Breast epithelium (tissue), 4 donors: ENCODE data around the gene KIAA0825. TPM values are rescaled to one million over a fixed set of nuclear protein-coding genes. Genes with fewer than 3 reads are reported as not detected.

Experiments used
- DNase-seq, 2 donors: peaks; one replicate each; pipeline ENCODE4 v3.0.0-alpha.2; 2019; ENCODE audit warnings: low spot score in 2 of 2
- H3K27ac ChIP-seq, 2 donors: fragments of 200-600 bp; sonication (generic) in 1 of 2; one replicate each; pipeline ENCODE4 v1.5.1; 2016 to 2019; ENCODE audit warnings: mild to moderate bottlenecking in 1 of 2
- H3K27me3 ChIP-seq, 2 donors: fragments of 200-600 bp; sonication (generic) in 1 of 2; one replicate each; pipeline versions ENCODE4 v1.5.1 to v1.6.0; 2017 to 2019; ENCODE audit warnings: control low read depth in 1 of 2, mild to moderate bottlenecking in 1 of 2
- H3K36me3 ChIP-seq: fragments of 200-600 bp; one replicate; pipeline ENCODE4 v1.5.1; 2019
- H3K4me1 ChIP-seq, 2 donors: fragments of 200-600 bp; sonication (generic); one replicate each; pipeline ENCODE4 v1.5.1; 2016 to 2019; ENCODE audit warnings: control low read depth in 1 of 2
- H3K4me3 ChIP-seq, 3 donors: fragments of 200-600 bp; sonication (generic); 1 replicate in 2 of 3; 2 replicates in 1 of 3; pipeline ENCODE4 v1.5.1; 2016 to 2019; ENCODE audit warnings: mild to moderate bottlenecking in 3 of 3, moderate library complexity in 2 of 3
- H3K9me3 ChIP-seq, 2 donors: fragments of 200-600 bp; sonication (generic) in 1 of 2; one replicate each; pipeline ENCODE4 v1.5.1; 2016 to 2019; ENCODE audit warnings: control low read depth in 1 of 2
- POLR2A ChIP-seq: fragments of 450-650 bp; IDR thresholded peaks from one replicate; pipeline ENCODE4 v1.6.1; 2016; ENCODE audit warnings: antibody characterized with exemption, mild to moderate bottlenecking, moderate library complexity
- POLR2AphosphoS5 ChIP-seq, 3 donors: sonication (generic); formaldehyde crosslinking; IDR thresholded peaks; one replicate each; pipeline ENCODE4 v1.6.1; 2017; ENCODE audit warnings: antibody characterized with exemption in 3 of 3
- intact Hi-C: fragments of 100-400 bp; cut with DNase I; formaldehyde crosslinking; loops from one replicate; pipeline ENCODE4 v1.15.1; 2023; ENCODE audit warnings: low total_unique reads
- total RNA-seq, 3 donors: library from RNA; depleted of rRNA; stranded (reverse); fragments of >200 nt; gene quantifications; one replicate each; pipeline ENCODE4 v1.1.0, GENCODE V29; 2016
- TF ChIP-seq, protein P1 (sequence below), 3 donors: fragments of 450-650 bp; IDR thresholded peaks; one replicate each; pipeline ENCODE4 v1.5.1; 2016 to 2017; ENCODE audit warnings: antibody characterized with exemption in 3 of 3, mild to moderate bottlenecking in 3 of 3, moderate library complexity in 3 of 3

Gene KIAA0825
- total RNA-seq, 3 donors from 2014 or later = 5.9 to 15.5 (median 7.9) TPM

DNA sequence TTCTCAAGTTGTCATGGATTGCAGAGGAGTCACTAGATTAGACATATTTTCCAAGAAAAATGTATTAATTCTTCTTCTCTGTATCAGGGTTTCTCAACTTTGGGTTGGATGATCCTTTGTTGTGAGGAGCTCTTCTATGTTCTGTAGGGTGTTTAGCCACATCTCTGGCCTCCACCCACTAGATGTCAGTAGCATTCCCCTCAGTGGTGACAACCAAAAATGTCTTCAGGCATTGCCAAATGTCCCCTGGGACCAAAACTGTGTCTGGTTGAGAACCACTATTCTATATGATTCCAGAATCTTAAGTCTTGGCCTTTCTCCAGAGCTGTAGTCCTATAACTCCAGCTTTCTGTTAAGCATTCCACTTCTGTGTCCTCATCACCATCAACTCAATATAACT is 220.9 kb downstream of the KIAA0825 start:
- Histone ChIP-seq H3K27ac (no peak overlapping the region), H3K27me3 (no peaks in the 10 kb centered on the region), H3K36me3 (no peaks in the 10 kb centered on the region), H3K4me3 (no peak overlapping the region), H3K4me1 (no peaks in the 10 kb centered on the region), H3K9me3 (no peaks in the 10 kb centered on the region)
- TF ChIP-seq POLR2A = no peak
- no peak for TF ChIP-seq POLR2AphosphoS5 (IDR thresholded peaks at IDR 0.05)
- TF ChIP-seq, protein P1, sequence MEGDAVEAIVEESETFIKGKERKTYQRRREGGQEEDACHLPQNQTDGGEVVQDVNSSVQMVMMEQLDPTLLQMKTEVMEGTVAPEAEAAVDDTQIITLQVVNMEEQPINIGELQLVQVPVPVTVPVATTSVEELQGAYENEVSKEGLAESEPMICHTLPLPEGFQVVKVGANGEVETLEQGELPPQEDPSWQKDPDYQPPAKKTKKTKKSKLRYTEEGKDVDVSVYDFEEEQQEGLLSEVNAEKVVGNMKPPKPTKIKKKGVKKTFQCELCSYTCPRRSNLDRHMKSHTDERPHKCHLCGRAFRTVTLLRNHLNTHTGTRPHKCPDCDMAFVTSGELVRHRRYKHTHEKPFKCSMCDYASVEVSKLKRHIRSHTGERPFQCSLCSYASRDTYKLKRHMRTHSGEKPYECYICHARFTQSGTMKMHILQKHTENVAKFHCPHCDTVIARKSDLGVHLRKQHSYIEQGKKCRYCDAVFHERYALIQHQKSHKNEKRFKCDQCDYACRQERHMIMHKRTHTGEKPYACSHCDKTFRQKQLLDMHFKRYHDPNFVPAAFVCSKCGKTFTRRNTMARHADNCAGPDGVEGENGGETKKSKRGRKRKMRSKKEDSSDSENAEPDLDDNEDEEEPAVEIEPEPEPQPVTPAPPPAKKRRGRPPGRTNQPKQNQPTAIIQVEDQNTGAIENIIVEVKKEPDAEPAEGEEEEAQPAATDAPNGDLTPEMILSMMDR (IDR thresholded peaks at IDR 0.05) = no peak
- no peak for DNase-seq
- intact Hi-C loops = no loop called here

DNA sequence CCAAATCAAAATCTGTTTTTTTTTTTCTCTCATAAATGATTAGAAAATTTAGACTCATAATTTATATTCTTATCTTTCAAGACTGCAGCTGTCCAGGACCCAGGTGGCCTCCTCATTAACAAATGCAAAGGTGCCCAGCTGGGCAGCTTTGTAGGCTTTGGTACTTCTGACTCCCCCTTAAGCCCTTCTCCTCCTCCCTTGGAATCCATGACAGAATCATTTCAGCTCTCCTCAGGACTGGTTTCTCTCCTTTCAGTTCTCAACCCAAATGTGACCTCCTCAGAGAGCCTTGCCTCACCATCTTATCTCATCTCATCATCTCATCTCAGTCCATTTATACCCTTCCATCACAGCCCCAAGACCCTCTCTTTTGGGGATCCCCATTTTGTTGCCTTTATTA is 221.7 kb downstream of the KIAA0825 start:
- no peak overlapping the region for H3K4me3 ChIP-seq
- DNase-seq = no peak

DNA sequence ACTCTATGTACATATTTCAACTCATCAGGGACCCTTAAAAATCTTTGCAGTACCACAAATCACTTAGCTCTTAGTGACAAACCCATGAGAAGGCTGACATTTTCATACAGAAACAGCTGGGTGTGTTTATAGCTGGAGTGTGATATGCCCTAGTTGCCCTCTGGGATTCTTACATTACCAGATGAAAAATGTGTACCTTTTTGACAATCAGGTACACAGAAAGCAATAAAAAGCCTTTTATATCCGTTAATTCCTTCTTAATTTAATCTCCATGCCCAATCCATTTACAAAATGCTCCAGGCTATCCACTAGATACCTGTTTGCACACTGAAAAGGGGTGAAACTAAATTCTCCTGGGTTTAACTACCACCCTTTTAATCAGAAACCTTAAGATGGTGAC is 222.9 kb downstream of the KIAA0825 start:
- H3K27me3 ChIP-seq = no peaks in the 10 kb centered on the region
- H3K36me3 ChIP-seq = no peaks in the 10 kb centered on the region
- no peaks in the 10 kb centered on the region for H3K4me1 ChIP-seq
- intact Hi-C loops = no loop called here
- H3K9me3 ChIP-seq = no peaks in the 10 kb centered on the region
- no peak overlapping the region for H3K4me3 ChIP-seq
- no peak for DNase-seq
- TF ChIP-seq, protein P1 (IDR thresholded peaks at IDR 0.05) = no peak
- TF ChIP-seq POLR2A (no peak), POLR2AphosphoS5 (IDR thresholded peaks at IDR 0.05) (no peak)
- H3K27ac ChIP-seq = no peak overlapping the region

More for the DNA sequence above, 221.7 kb downstream of the KIAA0825 start:
- H3K27ac ChIP-seq = no peak overlapping the region
- H3K36me3 ChIP-seq = no peaks in the 10 kb centered on the region
- H3K27me3 ChIP-seq = no peaks in the 10 kb centered on the region
- H3K9me3 ChIP-seq = no peaks in the 10 kb centered on the region
- intact Hi-C loops = no loop called here
- H3K4me1 ChIP-seq = no peaks in the 10 kb centered on the region
- TF ChIP-seq POLR2A (no peak), POLR2AphosphoS5 (IDR thresholded peaks at IDR 0.05) (no peak)
- TF ChIP-seq, protein P1 (IDR thresholded peaks at IDR 0.05) = no peak

DNA sequence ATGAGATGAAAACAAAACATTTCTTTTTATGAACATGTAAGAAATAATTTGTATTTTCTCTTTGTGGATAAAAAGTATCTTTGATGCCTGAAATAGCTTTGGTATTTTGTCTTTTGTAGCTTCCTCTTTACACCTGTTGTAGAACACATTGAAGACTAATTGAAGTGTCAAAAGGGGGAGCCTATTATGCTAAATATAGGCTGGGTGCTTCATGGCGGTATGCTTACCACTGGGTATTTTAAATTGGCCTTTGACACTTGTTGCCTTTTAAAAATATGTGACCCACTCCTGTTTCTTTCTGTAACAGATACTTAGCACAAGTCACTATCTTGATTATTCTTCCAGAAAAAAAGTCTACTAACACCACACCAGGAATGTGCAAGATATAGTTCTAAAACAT is 226.4 kb downstream of the KIAA0825 start:
- intact Hi-C loops = no loop called here
- Histone ChIP-seq H3K27ac (no peak overlapping the region), H3K36me3 (no peaks in the 10 kb centered on the region), H3K4me1 (no peaks in the 10 kb centered on the region), H3K27me3 (no peaks in the 10 kb centered on the region), H3K4me3 (no peak overlapping the region), H3K9me3 (no peaks in the 10 kb centered on the region)
- no peak for DNase-seq
- no peak for TF ChIP-seq POLR2AphosphoS5 (IDR thresholded peaks at IDR 0.05)
- TF ChIP-seq, protein P1 (IDR thresholded peaks at IDR 0.05) = no peak
- TF ChIP-seq POLR2A = no peak

DNA sequence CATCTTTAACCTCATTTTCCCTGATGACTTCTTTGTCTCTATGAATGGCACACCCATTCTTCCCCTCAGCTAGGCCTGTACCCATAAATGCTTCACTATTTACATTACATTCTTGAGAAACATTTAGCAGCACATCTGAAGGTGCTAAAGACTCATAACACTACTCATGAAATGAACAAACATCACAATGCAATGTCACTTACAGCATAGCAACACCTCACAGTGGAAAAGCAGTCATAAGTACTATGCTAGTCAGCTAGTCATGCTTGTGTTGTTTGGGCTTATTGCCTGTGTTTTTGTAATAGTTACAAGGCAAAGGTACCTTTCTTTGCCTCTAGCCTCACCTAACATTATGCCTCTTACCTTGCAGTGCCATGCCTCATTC is 228.9 kb downstream of the KIAA0825 start:
- no peaks in the 10 kb centered on the region for H3K4me1 ChIP-seq
- no peak overlapping the region for H3K4me3 ChIP-seq
- no peak overlapping the region for H3K27ac ChIP-seq
- no peaks in the 10 kb centered on the region for H3K9me3 ChIP-seq
- TF ChIP-seq, protein P1 (IDR thresholded peaks at IDR 0.05) = no peak
- TF ChIP-seq POLR2AphosphoS5 (IDR thresholded peaks at IDR 0.05) (no peak), POLR2A (no peak)
- intact Hi-C loops = no loop called here
- H3K36me3 ChIP-seq = no peaks in the 10 kb centered on the region
- no peaks in the 10 kb centered on the region for H3K27me3 ChIP-seq
- no peak for DNase-seq
